Measurements from ENCODE around the gene AHDC1. TPM values are rescaled to one million over a fixed set of nuclear protein-coding genes. Genes with fewer than 3 reads are reported as not detected.
A peak's percentile ranks its signal among the peaks of the same experiment; 100 is the strongest.

AHDC1 gene
- total and polyA plus RNA-seq, 2 of the 13 experiments (the other 11 are each of a cell fraction or from before 2014, with no cell fraction given): 1.0 to 2.7 TPM

- TF ChIP-seq ZNF142 (CRISPR knock-in tag; IDR thresholded peaks at IDR 0.05) (no peak), FLYWCH1 (CRISPR knock-in tag; IDR thresholded peaks at IDR 0.05) (no peak), CEBPZ (IDR thresholded peaks at IDR 0.05; ENCODE audit: low read length) (no peak), AGO2 (optimal IDR thresholded peaks at IDR 0.05; ENCODE audit: low read depth, low read length) (no peak), ZSCAN29 (CRISPR knock-in tag; conservative IDR thresholded peaks at IDR 0.05) (no peak), ZSCAN12 (CRISPR knock-in tag; IDR thresholded peaks at IDR 0.05) (no peak), ZNF512B (CRISPR knock-in tag; IDR thresholded peaks at IDR 0.05; ENCODE audit: borderline replicate concordance) (peak; percentile 96; the same call in 1 of the 2 replicates), IRX3 (CRISPR knock-in tag; IDR thresholded peaks at IDR 0.05; ENCODE audit: borderline replicate concordance, low read depth) (no peak), ZNF878 (CRISPR knock-in tag; IDR thresholded peaks at IDR 0.05) (no peak), MEIS2 (CRISPR knock-in tag; IDR thresholded peaks at IDR 0.05) (peak; percentile 86; the same call in 1 of the 2 replicates)
Observed at GRCh38 chr1:27563591-27564471, 40.1 kb downstream of the AHDC1 start (continued).

Measured in HepG2 (cell line).